Measurements from ENCODE around the gene ENKD1.
"Not testable (repeated sequence)": the region's sequence is repeated elsewhere in the genome, so short reads cannot be mapped to it uniquely, and the experiment has no call there.

DNA sequence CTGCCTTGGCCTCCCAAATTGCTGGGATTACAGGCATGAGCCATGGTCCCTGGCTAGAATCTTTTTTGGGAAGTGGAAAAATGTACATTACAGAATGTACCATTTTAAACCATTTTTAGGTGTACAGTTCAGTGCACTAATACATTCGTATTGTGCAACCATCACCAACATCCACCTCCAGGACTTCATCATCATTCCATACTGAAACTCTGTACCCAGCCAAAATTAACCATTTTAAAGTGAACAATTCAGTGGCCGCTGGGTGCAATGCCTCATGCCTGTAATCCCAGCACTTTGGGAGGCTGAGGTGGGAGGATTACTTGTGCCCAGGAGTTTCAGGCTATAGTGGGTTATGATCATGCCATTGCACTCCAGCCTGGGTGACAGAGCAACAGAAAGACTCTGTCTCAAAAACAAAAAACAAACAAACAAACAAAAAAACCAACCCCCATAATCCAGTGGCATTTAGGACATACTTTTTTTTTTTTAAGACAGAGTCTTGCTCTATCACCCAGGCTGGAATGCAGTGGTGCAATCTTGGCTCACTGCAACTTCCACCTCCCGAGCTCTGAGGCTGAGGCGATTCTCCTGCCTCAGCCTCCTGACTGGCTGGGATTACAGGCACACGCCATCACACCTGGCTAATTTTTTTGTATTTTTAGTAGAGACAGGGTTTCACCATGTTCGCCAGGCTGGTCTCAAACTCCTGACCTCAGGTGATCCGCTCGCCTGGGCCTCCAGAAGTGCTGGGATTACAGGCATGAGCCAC is 27.2 kb upstream of the ENKD1 start:
- TF ChIP-seq, protein P1, sequence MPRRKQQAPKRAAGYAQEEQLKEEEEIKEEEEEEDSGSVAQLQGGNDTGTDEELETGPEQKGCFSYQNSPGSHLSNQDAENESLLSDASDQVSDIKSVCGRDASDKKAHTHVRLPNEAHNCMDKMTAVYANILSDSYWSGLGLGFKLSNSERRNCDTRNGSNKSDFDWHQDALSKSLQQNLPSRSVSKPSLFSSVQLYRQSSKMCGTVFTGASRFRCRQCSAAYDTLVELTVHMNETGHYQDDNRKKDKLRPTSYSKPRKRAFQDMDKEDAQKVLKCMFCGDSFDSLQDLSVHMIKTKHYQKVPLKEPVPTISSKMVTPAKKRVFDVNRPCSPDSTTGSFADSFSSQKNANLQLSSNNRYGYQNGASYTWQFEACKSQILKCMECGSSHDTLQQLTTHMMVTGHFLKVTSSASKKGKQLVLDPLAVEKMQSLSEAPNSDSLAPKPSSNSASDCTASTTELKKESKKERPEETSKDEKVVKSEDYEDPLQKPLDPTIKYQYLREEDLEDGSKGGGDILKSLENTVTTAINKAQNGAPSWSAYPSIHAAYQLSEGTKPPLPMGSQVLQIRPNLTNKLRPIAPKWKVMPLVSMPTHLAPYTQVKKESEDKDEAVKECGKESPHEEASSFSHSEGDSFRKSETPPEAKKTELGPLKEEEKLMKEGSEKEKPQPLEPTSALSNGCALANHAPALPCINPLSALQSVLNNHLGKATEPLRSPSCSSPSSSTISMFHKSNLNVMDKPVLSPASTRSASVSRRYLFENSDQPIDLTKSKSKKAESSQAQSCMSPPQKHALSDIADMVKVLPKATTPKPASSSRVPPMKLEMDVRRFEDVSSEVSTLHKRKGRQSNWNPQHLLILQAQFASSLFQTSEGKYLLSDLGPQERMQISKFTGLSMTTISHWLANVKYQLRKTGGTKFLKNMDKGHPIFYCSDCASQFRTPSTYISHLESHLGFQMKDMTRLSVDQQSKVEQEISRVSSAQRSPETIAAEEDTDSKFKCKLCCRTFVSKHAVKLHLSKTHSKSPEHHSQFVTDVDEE (CRISPR knock-in tag; IDR thresholded peaks at IDR 0.05), result not testable (repeated sequence)
- TF ChIP-seq ZNF70 (CRISPR knock-in tag; IDR thresholded peaks at IDR 0.05); ESRRG (CRISPR knock-in tag; IDR thresholded peaks at IDR 0.05); RARB (CRISPR knock-in tag; IDR thresholded peaks at IDR 0.05); TCF4 (CRISPR knock-in tag; IDR thresholded peaks at IDR 0.05; ENCODE audit: borderline replicate concordance); SNAI2 (CRISPR knock-in tag; IDR thresholded peaks at IDR 0.05); ZNF8 (CRISPR knock-in tag; IDR thresholded peaks at IDR 0.05); ZFP3 (CRISPR knock-in tag; IDR thresholded peaks at IDR 0.05); TOX (CRISPR knock-in tag; IDR thresholded peaks at IDR 0.05; ENCODE audit: borderline replicate concordance); PPARA (CRISPR knock-in tag; IDR thresholded peaks at IDR 0.05; ENCODE audit: borderline replicate concordance); ZC3H10 (CRISPR knock-in tag; IDR thresholded peaks at IDR 0.05); ZNF565 (CRISPR knock-in tag; conservative IDR thresholded peaks at IDR 0.05; ENCODE audit: low read depth): not testable (repeated sequence)
- TF ChIP-seq, protein P2, sequence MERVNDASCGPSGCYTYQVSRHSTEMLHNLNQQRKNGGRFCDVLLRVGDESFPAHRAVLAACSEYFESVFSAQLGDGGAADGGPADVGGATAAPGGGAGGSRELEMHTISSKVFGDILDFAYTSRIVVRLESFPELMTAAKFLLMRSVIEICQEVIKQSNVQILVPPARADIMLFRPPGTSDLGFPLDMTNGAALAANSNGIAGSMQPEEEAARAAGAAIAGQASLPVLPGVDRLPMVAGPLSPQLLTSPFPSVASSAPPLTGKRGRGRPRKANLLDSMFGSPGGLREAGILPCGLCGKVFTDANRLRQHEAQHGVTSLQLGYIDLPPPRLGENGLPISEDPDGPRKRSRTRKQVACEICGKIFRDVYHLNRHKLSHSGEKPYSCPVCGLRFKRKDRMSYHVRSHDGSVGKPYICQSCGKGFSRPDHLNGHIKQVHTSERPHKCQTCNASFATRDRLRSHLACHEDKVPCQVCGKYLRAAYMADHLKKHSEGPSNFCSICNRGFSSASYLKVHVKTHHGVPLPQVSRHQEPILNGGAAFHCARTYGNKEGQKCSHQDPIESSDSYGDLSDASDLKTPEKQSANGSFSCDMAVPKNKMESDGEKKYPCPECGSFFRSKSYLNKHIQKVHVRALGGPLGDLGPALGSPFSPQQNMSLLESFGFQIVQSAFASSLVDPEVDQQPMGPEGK (CRISPR knock-in tag; IDR thresholded peaks at IDR 0.05; ENCODE audit: borderline replicate concordance), result not testable (repeated sequence)
- TF ChIP-seq, protein P3, sequence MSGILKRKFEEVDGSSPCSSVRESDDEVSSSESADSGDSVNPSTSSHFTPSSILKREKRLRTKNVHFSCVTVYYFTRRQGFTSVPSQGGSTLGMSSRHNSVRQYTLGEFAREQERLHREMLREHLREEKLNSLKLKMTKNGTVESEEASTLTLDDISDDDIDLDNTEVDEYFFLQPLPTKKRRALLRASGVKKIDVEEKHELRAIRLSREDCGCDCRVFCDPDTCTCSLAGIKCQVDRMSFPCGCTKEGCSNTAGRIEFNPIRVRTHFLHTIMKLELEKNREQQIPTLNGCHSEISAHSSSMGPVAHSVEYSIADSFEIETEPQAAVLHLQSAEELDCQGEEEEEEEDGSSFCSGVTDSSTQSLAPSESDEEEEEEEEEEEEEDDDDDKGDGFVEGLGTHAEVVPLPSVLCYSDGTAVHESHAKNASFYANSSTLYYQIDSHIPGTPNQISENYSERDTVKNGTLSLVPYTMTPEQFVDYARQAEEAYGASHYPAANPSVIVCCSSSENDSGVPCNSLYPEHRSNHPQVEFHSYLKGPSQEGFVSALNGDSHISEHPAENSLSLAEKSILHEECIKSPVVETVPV (CRISPR knock-in tag; IDR thresholded peaks at IDR 0.05), result not testable (repeated sequence)

Data from SK-N-SH treated with all-trans-retinoic acid at 6 μM for 48 hours (cell line).